GM18502 (cell line): ENCODE data around the gene SLC7A14.

Experiments used
- ATAC-seq: cut with Tn5 transposase; IDR thresholded peaks from one replicate; pipeline ENCODE4 v1.9.1; 2021; ENCODE audit warnings: mild to moderate bottlenecking; ENCODE audit not compliant: unreplicated experiment, poor library complexity

The SLC7A14 gene

GRCh38 chr3:170437696-170438407 lies 148.0 kb downstream of the SLC7A14 start:
- ATAC-seq: no peak

DNA sequence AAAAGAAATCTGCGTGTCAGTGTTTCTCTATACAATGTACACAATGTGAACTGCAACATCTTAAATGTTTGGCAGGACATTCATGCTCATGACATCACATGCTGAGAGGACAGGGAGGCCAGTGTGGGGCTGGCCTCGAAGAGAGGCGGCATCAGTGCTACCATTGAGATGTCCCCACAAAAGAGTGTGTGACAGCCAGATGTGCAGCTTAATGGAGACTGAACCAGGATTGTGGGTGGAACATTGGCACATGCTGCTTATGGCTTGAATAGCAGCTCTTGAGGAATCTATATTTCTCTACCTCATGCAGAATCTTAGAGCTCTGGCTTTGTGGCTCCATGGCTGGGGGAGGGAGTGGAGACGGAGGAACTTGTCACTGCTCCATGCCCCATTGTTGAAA lies 148.7 kb downstream of the SLC7A14 start:
- no peak for ATAC-seq

DNA sequence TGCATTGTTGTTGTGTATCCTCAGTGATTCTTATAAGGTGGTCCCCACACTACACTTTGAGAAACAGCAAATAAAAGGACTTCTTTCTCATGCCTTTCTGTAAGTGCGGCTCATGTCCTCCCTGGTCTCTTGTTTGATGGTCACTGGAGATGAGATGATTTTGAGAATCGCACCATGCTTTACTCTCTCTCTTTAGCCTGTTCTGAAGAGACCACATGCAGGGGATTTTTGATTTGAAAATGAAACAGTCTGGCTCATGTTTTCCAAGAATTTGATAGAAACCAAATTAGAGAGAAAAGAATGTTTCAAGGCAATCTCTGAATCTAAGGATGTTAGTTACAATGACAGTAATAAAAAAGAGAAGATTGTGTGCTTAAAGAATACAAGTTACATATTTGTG lies 149.2 kb downstream of the SLC7A14 start:
- ATAC-seq: no peak

- ATAC-seq: no peak
Measured at GRCh38 chr3:170432416-170432815, 153.5 kb downstream of the SLC7A14 start.

DNA sequence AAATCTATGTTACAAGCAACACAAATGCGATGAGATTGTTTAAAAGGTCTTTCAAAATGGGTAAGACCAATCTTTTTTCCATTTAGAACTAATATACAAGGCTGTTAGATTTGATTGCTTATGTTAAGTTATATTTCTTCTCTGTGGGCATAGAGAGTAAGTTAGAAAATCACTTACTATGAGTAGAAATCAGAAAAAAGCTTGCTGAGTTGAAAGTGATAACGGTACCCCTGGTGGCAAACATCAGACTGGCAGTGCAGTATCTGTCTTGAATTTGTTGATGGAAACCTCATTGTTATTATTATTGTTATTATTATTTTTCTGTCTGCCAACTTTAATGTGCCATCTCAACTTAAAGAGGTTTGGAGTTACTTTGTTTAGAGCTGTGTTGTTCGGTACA lies 154.8 kb downstream of the SLC7A14 start:
- ATAC-seq: no peak

GRCh38 chr3:170429050-170429449 lies 156.8 kb downstream of the SLC7A14 start:
- peak; percentile 73 for ATAC-seq

DNA sequence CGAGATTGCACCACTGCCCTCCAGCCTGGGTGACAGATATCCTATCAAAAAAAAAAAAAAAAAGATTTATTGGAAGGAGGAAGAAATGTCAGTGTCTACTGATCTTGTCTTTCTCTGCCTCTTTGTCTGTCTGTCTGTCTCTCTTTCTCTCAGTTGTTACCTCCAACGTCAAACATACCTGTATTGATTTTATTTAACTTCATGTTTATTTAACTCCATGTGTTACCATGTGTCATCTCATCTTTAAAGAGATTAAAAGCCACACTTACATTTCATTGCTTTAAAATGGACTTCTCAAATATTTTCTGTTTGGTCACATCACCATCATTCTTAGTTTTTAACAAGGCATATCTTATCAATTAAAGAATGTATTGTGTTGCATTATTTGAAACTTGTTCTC lies 157.8 kb downstream of the SLC7A14 start:
- ATAC-seq: no peak

DNA sequence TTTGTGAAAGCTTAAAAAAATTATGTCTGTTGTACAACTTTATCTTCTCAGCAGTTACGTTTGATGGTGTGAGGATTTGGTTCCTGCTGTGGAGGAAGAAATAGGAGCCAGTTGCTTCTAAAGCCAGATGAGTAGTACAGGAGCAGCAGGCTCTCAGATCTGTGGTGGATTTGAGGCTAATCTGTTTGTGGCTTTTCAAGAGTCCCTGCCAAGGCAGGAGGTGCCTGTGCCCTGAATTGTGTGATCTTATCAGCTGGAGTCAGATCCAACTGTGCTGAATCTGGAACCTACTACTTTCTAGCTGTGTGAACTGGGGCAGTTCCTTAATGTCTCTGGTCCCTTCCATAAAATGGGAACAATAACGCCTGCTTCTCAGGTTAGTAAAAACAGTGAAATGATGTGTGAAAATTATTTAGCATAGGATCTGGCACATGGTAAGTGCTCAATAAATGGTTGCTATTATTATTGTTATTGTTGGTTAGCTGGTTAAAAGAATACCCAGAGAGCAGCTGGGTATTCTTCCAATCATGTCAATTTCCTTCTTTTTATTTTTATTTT lies 159.6 kb downstream of the SLC7A14 start:
- ATAC-seq: no peak

GRCh38 chr3:170425491-170426239 lies 160.2 kb downstream of the SLC7A14 start:
- ATAC-seq: no peak

DNA sequence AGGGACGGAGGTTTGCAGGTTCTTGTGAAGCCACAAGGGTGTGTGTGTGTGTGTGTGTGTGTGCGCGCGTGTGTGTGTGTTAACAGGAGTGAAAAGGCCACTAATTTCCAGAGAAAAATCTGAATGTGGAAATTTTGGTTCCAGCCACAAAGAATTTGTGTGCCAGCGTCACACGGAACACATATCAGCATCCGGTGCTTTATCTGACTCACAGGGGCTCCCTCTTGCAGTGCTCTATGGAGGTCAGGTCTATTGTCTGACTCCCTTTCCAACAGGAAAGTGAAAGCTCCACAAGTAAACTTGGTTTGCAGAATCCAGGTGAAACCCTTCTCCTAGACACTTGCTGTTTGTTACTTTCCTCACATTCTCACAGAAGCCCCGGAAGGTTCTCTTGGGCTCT lies 161.0 kb downstream of the SLC7A14 start:
- ATAC-seq: no peak

DNA sequence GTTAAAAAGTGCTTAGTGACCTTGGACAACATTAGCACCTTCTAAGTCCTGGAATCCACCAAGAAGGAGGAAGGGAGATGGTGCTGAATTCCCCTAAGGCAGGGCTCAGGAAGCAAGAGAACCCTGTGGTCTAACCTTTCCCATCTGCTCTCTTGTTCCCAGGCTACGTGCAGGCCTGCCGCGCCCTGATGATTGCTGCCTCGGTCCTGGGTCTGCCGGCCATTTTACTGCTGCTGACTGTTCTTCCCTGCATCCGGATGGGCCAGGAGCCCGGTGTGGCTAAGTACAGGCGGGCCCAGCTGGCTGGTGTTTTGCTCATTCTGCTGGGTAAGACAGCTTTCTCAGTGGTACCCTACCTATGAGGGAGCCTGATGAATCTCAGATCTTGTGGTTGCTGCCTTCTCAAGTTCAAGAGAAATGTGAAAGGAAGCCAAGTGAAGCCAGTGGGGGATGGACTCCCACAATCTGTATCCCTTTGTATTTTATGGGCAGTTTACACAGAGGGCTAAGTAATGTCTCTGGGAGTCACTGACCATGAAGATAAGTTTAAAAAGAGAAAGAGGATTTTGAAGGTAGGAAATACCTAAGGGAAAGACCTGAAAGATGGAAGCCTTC lies 162.8 kb downstream of the SLC7A14 start:
- ATAC-seq: no peak

DNA sequence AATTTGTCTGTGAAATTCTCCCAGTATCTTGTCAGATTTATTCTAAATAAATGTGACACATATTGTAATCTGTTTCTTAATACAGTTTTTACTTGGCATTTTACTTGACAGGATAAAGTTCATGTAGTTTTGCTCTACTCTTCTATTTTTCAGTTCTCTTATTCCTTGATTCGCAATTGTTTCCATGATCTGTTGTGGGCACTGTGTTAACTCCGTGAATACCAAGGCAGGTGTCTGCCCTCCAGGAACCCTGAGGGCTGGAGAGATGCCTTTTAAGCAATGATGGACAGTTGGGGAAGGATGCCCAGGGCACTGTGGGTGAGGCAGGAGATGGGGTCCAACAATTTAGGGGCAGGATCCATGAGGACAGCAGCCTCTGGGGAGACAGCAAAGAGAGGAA lies 164.1 kb downstream of the SLC7A14 start:
- ATAC-seq: no peak

DNA sequence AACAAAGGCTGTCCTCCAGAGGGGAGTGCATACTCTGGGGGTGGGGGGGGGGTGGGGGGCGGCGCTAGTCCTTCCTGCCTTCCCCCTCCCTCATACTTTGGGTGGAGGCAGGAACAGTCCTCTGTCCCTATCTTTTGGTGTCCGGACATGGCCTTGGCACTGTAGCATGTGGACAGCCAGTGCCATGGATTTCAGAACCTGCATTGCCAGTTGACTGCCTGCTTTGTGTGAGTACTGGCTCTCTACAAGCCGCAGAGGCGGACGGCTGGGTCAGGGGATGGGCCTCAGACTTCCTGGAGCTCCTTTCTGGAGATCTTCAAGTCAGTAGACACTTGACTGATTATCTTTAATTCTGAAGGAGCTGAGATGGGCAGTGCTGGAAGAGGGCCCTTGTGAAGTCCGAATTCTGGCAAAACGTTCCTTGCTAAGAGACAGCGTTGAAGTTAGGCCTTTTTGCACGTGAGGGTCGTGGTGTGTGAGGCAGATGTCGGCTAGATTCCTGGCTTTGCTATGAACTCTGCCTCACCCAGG lies 164.7 kb downstream of the SLC7A14 start:
- no peak for ATAC-seq

GRCh38 chr3:170420307-170420821 lies 165.5 kb downstream of the SLC7A14 start:
- no peak for ATAC-seq

GRCh38 chr3:170419557-170420087 lies 166.3 kb downstream of the SLC7A14 start:
- no peak for ATAC-seq

- ATAC-seq: no peak
Measured at GRCh38 chr3:170418422-170419398, 167.2 kb downstream of the SLC7A14 start, which contains the start of gene CLDN11. Gene CLDN11, plus strand, starts transcription at chr3:170418868. Its CDS starts 199 bp downstream, at chr3:170419067.

GRCh38 chr3:170417090-170417489 lies 168.8 kb downstream of the SLC7A14 start:
- ATAC-seq: no peak

GRCh38 chr3:170414202-170414663 lies 171.6 kb downstream of the SLC7A14 start:
- peak; percentile 62 for ATAC-seq

- no peak for ATAC-seq
Measured at GRCh38 chr3:170413291-170413690, 172.6 kb downstream of the SLC7A14 start.
